RPMI8226 (cell line): ENCODE data around the gene SHTN1.

Source experiments
- DNase-seq: peaks from one replicate; pipeline ENCODE4 v3.0.0-alpha.2; 2015

The SHTN1 gene

DNA sequence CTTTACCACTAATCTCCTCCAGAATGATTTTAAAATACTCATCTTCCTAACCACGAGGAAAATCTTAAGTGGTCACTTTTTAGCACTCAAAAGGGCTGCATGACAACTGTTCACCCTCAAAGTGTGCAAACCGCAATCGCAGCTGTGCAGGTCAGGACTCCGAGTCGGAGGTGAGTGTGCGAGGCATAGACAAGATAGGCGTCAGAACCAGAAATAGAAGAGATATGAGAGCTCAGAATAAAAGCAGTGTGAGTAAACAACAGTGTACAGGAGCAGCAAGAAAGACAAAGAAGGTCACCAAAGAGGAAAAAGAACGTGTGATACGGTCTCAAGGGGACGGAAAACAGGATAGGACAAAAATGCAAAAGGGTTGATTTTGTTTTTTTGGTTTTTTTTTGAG is 173.2 kb downstream of the SHTN1 start:
- no peak for DNase-seq
